ENCODE results near the gene RHBG.
A peak's percentile ranks its signal among the peaks of the same experiment; 100 is the strongest.

RHBG gene

GRCh38 chr1:156407760-156408159 lies 38.7 kb downstream of the RHBG start:
- DNase-seq (ENCODE audit: low spot score): no peak

- no peak for DNase-seq (ENCODE audit: low spot score)
Observed at GRCh38 chr1:156409439-156409838, 40.4 kb downstream of the RHBG start.

DNA sequence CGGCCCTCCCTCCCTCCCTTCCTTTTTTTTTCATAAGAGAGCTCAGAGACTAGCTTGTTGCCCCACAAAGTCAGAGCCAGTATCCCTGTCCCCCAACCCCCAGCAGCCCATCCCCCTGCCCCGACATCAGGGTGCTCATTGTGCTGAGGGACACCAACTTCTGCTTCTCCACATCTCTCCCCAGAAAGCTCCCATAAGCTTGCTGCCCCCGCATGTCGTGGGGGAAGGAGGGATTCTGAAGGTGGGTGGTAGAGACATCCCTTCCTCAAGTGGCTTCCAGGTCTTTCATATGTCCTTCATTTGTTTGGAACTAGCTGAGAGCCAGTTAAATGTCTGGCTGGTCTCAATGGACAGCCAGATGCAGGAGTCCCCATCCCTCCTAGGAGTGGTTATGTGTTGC lies 41.2 kb downstream of the RHBG start:
- no peak for DNase-seq (ENCODE audit: low spot score)

DNA sequence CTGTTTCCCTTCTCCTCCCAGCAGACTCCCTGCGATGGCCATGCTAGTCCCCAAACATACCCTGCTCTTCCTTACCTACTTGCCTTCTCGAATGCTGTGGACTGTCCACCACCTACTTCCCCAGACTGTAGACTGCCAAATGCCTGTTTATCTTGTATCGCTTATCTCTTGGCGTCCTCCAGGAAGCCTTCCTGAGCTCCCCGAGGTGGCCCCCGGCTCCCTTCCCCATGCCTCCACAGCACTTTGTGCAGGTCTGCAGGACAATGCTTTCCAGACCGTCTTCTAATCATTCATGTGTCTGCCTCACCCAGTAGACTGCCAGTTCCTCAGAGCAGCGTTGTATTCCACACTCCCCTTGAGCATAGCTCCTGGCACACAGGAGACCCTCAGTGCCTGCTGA lies 41.7 kb downstream of the RHBG start:
- DNase-seq (ENCODE audit: low spot score): no peak

DNA sequence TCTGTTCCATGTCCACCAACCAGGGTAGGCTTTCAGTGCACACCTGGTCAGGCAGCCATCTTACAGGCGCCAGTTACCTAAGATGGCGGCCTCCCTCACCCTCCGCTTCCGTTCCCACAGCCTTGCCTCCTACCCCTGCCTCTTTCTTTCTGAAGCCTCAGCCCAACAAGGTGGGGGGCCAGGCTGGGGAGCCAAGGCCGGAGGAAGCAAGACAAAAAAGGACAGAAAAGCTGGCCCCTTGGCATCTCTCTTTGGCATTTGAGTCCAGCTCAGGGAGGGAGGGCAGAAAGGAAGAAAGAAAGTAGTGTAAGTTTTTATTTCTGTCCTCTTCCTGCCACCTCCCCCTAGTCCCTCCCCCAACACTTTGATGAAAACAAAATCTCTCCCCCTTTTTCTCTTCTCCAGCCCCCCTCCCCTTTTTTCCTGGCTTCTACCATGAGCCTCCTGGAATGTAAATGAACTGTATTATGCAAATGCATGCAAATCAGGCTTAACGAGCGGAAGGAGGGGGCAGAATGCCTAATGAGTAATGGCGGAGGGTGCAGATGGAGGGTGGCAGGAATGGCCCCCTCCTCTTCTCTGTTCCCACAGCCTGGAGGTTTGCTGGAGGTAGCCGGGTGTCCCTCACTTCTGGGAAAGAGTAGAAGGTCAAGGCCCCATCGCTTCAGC lies 43.8 kb downstream of the RHBG start:
- no peak for DNase-seq (ENCODE audit: low spot score)

DNA sequence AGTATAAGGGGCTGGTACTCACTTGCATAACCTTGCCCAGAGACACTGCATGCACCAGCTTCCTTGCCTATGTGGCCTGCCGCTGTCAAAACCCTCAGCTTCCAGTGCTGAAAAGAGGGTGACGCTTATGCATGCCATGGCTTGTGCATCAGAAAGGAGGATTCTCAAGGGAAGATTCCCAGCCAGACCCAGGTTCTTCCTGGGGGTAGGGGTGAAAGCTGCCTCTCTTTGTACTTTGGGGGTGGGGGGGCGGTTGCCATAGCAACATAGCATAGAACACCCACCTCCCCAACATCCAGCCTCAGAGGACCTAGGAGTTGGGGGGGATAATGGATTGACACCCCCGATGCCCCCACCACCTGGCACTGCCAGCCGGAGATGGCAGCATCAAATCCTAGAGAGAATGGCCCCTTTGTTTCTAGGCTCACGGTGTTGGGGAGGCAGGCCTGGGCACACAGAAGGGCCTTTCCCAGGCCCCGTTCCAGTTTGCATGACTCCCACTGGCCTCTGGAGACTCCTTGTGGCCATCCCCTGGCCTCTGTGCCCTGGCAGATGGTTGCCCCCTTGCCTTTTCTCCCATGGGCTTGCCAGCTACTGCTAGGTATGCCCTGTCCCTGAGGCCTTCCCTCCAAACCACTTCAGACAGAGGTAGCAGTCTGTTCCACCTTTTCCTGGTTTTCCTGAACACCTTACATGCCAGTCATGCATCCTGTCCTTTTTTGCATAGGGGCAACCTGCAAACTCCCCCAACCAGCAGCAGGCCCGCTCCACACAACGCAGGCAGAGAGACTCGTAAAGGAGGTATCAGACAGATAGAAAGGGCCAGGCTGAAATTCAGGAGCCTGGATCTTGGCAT lies 44.6 kb downstream of the RHBG start:
- no peak for DNase-seq (ENCODE audit: low spot score)

GRCh38 chr1:156414461-156415064 lies 45.6 kb downstream of the RHBG start:
- no peak for DNase-seq (ENCODE audit: low spot score)

DNA sequence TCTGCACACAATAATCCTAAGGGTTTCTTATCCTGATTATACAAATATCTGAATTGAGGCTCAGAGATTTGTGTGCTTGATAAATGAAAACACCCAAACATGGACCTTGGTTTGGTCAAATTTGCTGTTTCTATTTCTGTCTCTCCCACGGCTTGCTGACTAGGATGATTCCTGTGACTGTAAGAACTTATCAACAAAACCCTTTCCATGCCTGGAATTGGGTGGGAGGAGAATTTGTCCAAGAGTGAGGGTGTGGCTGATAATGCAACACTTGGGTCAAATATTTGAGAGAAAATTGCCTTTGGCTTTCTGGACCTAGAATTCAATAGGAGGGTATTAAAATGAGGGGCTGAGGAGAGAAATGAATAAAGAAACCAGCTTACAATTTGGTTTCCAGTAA lies 48.0 kb downstream of the RHBG start:
- DNase-seq (ENCODE audit: low spot score): no peak

- DNase-seq (ENCODE audit: low spot score): no peak
Observed at GRCh38 chr1:156417401-156418020, 48.5 kb downstream of the RHBG start.

GRCh38 chr1:156418416-156419070 lies 49.5 kb downstream of the RHBG start:
- DNase-seq (ENCODE audit: low spot score): no peak

- DNase-seq (ENCODE audit: low spot score): no peak
Observed at GRCh38 chr1:156419854-156420204, 50.8 kb downstream of the RHBG start.

GRCh38 chr1:156420205-156421061 lies 51.4 kb downstream of the RHBG start:
- DNase-seq (ENCODE audit: low spot score): no peak

DNA sequence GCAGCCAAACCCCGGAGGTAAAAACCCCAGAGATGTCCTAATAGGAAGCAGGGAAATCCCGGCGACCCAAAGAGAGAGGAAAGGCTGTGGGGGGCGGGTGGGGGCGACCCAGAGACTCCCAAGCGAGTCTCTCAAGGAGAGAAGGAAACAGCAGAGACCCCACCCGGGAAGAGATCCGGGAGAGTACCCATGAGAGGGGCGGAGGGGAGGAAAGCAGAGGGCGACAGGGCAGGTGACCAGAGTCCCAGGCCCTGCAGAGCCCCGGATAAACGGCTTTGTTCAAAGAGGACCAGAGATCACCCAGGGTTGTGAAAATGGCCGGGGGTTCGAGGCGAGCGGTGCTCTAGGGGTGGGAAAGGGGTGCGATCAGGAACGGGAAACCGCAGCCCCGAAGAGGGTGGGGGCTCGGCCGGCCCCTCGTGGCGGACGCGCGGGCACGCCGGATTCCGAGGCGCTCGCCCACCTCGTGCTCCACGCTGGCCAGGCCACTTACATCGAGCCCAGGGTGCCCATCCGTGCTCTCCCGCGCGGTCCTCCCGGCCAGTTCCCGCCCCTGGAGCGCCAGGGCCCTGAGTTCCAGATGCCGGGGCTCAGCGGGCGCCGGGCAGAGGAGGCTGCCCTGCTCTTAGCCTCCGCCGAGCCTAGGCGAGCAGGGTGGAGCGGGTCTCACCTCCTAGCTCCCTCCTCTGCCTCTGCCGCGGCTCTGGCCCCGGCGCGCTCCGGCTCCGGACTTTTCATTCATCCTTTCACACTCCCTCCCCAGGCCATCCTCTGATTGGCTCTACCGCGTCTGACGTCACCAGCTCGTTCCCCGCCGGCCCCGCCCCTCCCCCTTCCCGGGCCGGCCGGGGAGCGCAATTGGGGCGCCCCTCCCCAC lies 52.3 kb downstream of the RHBG start:
- peak; percentile 49 for DNase-seq (ENCODE audit: low spot score)

DNA sequence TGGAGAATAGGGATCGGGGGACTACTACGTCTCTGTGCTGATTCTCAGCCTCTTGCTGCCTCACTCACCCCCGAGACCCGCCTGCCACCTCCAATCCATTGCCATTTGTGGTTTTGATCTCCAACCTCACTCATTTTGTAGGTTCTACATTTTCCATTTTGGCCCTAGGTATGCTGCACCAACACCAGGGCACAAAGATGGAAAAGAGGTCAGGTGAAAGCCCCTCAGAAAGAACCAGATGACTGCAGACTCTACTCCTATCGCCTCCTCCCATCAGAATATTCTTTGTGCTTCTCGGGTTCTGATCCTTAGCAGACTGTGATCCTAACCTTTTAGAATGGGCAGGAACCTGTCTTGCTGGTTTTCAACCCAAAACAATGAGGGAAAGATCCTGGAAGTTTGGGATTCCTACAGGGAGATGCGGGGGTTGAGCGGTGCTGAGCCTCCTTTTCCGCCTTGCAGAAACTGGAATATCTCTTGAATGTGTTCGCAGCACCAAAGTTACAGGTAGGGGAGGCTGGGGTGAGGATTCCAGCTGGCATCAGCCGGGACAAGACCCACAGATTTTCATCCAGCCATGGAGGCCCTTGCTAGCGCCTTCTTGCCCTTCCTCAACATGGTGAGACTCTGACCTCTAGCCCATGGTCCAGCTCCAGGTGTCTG lies 53.1 kb downstream of the RHBG start:
- no peak for DNase-seq (ENCODE audit: low spot score)

DNA sequence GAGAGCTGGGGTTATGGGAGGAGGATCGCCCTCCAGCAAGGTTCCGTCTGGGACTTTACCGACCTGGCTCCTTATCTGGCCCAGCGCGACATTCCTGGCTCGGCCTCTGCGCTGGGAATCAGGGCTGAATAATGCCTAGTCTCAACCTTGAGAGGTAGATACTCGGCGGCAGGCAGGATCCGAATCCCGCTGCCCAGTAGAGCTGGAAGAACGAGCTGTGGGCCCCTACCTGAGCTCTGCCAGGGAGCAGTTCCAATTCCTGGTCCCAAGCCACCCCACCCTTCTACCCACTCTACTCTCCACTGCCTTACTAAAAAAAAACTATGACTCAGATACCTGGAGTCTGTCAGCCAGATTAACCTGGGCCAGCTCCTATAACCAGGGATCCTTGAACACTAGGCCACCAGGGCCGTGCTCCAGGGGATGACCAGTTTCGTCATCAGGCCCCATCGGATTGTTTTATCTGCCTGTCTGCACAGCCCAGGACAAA lies 53.6 kb downstream of the RHBG start:
- DNase-seq (ENCODE audit: low spot score): no peak

GRCh38 chr1:156423422-156424352 lies 54.7 kb downstream of the RHBG start:
- DNase-seq (ENCODE audit: low spot score): no peak

GRCh38 chr1:156424806-156425432 lies 55.9 kb downstream of the RHBG start:
- DNase-seq (ENCODE audit: low spot score): no peak

DNA sequence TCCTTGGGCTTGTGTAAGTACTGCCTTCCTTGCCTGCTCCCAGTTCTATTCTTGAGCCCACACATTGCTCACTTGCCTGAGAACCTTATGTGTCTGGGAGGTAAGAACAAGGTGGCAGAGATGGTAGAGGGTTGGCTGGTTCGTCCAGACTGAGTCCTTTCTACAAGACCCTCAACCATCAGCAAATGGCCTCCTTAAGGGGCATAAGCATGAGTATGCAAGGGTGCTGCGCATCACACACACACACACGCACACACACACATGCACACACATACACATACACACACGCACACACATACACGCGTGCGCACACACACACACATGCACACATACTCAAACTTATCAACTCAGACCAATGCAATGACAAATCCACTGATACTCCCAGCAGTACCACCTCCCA lies 56.9 kb downstream of the RHBG start:
- no peak for DNase-seq (ENCODE audit: low spot score)
